GM18502 (cell line): ENCODE results near the gene RALGAPA2.
A peak's percentile ranks its signal among the peaks of the same experiment; 100 is the strongest.

Experiments
- ATAC-seq: cut with Tn5 transposase; IDR thresholded peaks from one replicate; pipeline ENCODE4 v1.9.1; 2021; ENCODE audit warnings: mild to moderate bottlenecking; ENCODE audit not compliant: unreplicated experiment, poor library complexity

The RALGAPA2 gene

GRCh38 chr20:20593447-20594170 lies 118.8 kb downstream of the RALGAPA2 start:
- peak; percentile 56 for ATAC-seq

GRCh38 chr20:20585146-20585545 lies 127.3 kb downstream of the RALGAPA2 start:
- no peak for ATAC-seq

GRCh38 chr20:20582734-20583133 lies 129.7 kb downstream of the RALGAPA2 start:
- no peak for ATAC-seq

GRCh38 chr20:20580139-20580538 lies 132.3 kb downstream of the RALGAPA2 start:
- ATAC-seq: no peak

GRCh38 chr20:20578838-20579237 lies 133.6 kb downstream of the RALGAPA2 start:
- ATAC-seq: no peak

GRCh38 chr20:20573797-20574196 lies 138.6 kb downstream of the RALGAPA2 start:
- ATAC-seq: no peak

GRCh38 chr20:20571068-20571780 lies 141.2 kb downstream of the RALGAPA2 start:
- no peak for ATAC-seq

GRCh38 chr20:20568604-20569205 lies 143.7 kb downstream of the RALGAPA2 start:
- no peak for ATAC-seq

- ATAC-seq: no peak
These were observed 144.7 kb downstream of the RALGAPA2 start for GRCh38 chr20:20567712-20568111.

- no peak for ATAC-seq
These were observed 145.9 kb downstream of the RALGAPA2 start for GRCh38 chr20:20566516-20566915.

GRCh38 chr20:20564279-20564678 lies 148.2 kb downstream of the RALGAPA2 start:
- no peak for ATAC-seq

- no peak for ATAC-seq
These were observed 149.9 kb downstream of the RALGAPA2 start for GRCh38 chr20:20562507-20562906.

GRCh38 chr20:20561841-20562240 lies 150.6 kb downstream of the RALGAPA2 start:
- ATAC-seq: no peak

- ATAC-seq: no peak
These were observed 151.3 kb downstream of the RALGAPA2 start for GRCh38 chr20:20561172-20561571.

GRCh38 chr20:20557406-20557805 lies 155.0 kb downstream of the RALGAPA2 start:
- no peak for ATAC-seq

GRCh38 chr20:20555838-20556237 lies 156.6 kb downstream of the RALGAPA2 start:
- ATAC-seq: no peak

- ATAC-seq: no peak
These were observed 157.5 kb downstream of the RALGAPA2 start for GRCh38 chr20:20554951-20555350.

GRCh38 chr20:20553541-20553940 lies 158.9 kb downstream of the RALGAPA2 start:
- ATAC-seq: no peak

GRCh38 chr20:20552076-20552475 lies 160.4 kb downstream of the RALGAPA2 start:
- no peak for ATAC-seq

GRCh38 chr20:20551409-20551808 lies 161.0 kb downstream of the RALGAPA2 start:
- no peak for ATAC-seq

- ATAC-seq: no peak
These were observed 162.7 kb downstream of the RALGAPA2 start for GRCh38 chr20:20549704-20550103.

GRCh38 chr20:20549267-20549612 lies 163.2 kb downstream of the RALGAPA2 start:
- ATAC-seq: no peak
